GM19025 (cell line): ENCODE results near the gene MAP3K14.

ENCODE experiments used
- ATAC-seq: cut with Tn5 transposase; IDR thresholded peaks from one replicate; pipeline ENCODE4 v1.9.1; 2021; ENCODE audit warnings: mild to moderate bottlenecking, low read depth, moderate library complexity; ENCODE audit not compliant: unreplicated experiment

Gene MAP3K14

DNA sequence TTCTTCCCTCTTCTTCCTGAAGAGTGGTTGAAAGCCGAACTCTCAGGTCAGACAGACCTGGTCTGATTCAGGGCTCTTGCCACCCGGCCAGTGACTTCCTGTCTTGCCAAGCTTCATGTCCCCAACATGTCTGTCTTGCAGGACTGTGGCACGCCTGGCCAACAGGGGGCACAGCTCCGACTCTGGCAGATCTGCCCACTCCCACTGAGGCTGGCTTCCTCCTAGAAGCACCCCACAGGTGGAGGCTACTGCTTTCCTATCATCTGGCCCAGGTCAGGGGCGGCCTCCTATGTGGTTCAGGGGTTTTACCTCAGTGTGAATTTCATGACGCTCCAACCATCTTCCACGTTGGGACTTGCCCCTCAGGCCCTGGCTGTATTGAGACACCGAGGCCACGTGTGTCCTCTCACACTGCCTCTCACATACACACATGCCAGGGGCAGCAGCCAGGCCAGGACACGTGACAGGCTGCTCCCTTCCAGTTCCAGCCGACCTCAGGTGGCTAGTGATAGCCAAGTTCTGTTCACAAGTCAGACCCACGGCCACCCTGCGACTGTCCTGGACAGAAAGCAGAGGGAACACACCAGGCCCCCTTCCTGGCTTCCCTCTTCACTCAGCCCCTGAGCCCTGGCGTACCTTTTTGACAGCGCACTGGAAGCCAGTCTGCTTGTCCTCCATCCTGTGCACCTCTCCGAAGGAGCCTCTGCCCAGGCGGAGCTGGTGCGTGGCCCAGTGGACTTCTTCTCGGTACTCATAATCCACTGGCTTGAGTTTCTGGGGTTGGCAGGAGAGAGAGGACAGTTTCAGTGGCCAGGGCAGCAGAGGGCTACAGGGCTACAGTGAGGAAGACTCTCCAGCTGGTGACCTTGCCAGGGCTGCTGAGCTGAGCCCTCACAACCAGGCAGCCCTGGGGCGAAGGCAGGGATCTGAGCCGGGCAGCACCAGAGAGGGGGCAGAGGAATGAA is 32.4 kb downstream of the MAP3K14 start:
- no peak for ATAC-seq

DNA sequence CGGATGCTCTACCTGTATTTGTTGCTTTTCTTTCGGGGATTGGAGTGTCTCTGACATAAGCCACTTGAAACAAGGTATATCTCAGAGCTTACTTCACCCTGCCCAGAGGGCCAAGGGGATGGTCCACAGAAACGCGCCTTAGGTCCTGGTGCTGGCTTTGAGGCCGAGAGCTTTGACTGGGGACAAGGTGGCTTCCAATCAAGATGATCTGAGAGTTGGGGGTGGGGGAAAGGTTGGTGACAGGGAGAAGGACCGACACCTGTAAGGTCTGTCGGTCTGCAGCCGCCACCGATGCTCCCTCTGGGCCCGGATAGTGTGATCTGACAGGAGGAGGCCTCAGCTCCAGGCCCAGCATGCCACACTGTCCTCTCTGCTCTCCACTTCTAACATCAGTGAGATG is 33.1 kb downstream of the MAP3K14 start:
- no peak for ATAC-seq

DNA sequence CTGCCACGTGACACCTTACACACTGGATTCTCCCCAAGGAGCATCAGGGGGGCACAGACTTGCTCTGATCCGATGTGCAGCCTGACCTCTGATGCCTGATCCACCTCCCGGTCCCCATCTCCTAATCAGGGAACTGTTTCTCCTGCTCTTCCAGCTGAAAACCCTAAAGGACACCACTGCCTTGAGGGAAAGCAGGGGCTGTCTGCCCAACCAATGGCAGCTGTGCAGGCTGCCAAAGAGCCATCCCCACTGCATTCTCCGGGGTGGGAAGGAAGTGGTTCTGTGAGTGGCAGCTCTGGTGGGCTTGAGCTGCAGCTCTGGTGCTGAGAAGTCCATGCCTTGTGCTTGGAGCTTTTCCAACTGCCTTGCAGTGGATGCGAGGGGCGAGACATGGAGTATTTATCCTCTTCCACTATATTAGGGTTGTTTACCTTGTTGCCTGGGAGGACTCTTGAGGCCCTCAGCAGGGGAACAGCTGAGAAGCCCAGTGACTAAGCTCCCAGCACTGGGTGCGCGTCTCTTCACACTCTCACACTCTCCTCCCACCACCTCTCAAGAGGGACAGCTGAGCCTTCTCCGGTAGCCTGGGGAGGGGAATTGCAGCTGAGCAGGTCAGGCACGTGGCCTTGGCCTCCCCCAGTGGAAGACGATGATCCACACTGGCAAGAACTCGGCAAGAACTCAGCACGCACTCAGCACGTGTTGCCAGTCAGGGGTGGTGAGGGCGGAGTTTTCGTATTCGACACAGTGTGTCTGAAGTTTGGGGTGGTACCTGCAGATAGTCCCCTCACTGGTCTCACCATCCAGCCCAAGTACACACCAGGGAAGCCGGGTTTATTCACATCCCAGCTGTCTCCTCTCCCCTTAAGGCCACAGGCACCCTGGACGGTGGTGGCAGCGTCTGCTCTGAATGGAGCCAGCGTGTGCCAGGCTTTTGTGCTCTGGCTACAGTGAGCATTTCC is 33.9 kb downstream of the MAP3K14 start:
- ATAC-seq: no peak

DNA sequence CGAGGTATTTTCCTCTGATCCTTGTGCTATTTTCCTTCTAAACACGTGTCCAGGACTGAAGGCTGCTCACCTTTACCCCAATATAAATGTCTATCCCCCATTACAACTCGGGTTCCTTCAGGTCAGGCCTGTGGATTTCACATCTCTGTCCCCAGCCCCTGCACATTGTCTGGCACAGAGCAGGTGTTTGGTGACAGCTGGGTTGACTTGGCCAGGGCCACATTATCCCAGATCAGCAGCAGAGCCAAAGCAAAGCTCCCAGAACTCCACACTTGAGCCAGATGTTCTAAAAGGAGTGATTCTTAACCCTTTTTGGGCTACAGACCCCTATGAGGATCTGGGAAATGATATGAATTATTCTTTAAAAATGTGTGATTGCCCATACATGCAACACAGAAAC is 36.9 kb downstream of the MAP3K14 start:
- no peak for ATAC-seq

DNA sequence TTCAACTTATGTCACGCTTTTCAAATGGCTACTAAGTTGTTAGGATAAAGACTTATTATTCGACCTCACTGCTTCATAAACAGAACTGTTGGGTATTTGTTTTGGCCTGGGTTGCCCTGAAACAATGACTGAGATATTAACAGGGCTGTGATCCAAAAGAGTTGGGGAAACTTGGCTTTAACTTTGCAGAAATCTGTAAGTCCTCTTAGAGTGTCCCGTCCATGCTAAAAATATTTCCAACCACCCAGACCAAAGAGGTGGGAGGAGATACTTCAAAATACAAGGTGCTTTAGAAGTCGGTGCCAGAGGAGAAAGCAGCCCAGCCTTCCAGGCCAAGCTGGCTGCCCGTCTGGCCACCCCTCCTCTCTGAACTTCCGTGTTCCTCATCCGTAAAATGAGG is 38.8 kb downstream of the MAP3K14 start:
- no peak for ATAC-seq

DNA sequence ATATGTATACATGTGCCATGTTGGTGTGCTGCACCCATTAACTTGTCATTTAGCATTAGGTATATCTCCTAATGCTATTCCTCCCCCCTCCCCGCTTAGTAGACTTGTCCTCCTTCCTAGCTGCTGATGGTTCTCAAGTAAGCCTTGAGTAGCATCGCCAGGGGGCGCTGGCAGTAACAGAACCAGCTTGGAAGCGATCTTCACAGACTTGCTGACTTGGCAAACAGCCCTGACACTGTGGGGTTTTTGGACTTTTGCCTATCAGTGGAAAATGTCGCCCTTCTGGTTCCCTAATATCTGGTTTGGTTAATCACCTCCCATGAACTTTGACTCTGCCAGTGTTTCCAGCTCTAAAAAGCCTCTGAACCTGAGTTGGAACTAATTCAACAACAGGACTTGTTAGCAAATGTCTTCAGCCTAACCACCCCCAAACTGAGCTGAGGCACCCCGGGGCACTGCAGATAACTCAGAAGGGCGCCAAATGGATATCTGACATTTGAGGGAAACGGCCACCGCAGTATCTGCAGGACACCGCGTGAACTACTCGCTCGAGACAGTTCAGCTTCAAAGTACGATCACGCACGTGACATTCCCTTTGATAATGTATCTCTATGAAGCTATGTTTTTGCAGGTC is 39.5 kb downstream of the MAP3K14 start:
- peak; percentile 48 for ATAC-seq

DNA sequence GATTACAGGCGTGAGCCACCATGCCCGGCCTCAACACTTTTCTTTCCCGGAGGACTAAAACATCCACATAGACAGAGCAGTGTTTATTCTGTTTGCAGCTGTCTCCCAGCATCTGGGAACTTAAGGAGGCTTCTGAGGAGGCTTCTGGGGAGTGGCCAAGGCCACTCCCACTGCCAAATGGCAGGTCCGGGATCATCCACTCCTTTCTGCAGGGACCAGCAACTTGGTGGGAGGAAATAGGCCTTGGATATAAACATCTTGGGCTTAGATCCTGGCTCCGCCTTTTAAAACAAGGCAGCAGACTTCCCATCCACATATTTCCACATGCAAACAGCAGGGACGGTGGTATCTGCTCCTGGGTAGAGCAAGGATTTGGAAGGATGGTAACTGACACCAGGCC is 40.8 kb downstream of the MAP3K14 start:
- ATAC-seq: no peak

DNA sequence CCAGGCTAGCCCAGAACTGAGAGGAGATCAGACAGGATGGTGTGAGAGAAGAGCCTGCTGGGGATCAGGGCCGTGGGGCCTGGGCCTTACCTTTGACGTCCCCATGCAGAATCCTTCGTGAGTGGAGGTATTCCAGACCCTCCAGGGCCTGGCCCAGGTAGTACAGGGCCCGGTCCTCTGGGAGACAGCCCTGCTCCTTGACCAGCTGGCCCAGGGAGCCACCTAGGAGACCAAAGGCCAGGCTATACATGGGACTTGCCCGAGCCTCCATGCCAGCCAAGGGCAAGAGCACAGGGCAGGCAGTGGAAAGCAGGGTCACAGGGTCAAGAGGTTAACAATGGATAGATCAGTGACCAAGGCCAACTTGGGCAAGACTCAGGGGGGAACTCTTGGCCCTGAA is 42.8 kb downstream of the MAP3K14 start:
- no peak for ATAC-seq

DNA sequence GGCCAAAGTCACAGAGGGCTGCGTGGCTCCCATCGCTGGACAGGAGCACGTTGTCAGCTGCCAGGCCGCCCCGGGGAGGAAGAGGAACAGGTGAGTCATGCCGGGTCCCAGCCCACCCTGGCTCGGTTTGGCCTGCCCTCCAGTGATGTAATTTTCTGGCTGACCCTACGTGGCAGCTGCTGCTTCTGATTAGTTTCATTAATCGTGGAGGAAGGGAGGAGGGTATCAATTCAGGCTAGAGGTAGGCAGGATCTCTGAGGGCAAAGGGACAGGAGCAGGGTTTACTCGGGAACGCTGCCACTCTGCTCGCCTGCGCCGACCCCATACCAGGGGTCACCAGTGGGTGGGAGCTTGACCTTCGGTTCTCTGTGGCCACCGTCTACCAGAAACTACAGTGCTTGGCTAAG is 43.3 kb downstream of the MAP3K14 start:
- no peak for ATAC-seq

DNA sequence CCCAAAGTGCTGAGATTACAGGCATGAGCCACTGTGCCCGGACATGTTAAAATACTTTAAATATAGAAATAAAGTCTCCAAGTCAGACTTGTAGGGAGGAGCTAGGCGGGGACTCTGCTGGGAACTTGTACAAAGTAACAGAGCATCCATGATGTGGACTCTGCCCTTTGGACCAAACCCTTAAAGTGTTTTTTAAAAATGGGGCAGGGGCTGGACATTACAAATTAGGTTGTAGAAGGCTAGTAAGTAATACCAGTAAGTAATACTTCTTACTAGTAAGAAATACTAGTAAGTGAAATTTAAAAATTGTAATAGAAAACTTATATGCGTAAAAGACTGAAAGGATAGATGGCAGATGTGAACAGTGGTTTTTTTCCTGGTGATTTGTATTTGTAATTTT is 45.2 kb downstream of the MAP3K14 start:
- no peak for ATAC-seq

DNA sequence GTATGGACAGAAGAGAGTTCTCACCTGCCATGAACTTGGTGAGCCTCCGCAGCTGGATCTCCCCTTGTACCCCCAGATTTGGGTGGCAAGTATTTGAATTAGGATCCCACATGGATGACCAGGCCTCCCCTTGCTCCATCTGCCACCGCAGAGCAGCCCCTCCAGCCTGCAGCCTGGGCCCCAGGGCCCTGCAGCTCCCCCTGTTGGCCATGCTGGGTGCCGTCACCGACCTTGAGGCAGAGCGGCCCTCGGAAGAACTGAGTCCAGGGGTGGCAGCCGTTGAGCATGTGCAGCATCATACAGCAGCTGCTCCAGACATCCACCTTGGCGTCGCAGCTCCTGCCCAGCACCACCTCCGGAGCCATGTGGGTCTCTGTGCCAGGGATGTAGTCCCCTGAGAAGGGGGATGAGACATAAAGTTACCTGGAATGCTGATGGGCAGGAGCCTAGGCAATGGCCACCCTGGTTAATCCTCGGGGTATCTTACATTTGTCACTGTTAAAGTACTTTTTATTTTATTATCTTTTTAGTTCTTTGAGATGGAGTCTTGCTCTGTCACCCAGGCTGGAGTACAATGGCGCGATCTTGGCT is 45.9 kb downstream of the MAP3K14 start:
- ATAC-seq: no peak

DNA sequence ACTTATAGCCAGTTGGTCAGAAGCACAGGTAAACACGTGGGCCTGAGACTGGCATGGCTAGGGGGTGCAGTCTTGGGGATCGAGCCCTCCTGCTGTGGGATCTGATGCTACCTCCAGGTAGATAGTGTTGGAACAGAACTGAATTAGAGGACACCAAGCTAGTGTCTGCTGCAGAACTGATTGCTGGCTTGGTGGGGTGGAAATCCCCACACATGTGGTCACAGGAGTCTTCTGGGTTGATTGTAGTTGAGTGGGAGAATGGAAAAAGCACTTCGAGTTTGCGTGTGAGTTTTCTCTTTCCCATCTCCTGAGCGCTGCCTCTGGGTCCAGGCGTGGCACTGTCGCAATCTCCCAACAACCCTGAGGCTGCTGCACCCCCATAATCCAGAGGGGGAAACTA is 46.9 kb downstream of the MAP3K14 start:
- no peak for ATAC-seq

DNA sequence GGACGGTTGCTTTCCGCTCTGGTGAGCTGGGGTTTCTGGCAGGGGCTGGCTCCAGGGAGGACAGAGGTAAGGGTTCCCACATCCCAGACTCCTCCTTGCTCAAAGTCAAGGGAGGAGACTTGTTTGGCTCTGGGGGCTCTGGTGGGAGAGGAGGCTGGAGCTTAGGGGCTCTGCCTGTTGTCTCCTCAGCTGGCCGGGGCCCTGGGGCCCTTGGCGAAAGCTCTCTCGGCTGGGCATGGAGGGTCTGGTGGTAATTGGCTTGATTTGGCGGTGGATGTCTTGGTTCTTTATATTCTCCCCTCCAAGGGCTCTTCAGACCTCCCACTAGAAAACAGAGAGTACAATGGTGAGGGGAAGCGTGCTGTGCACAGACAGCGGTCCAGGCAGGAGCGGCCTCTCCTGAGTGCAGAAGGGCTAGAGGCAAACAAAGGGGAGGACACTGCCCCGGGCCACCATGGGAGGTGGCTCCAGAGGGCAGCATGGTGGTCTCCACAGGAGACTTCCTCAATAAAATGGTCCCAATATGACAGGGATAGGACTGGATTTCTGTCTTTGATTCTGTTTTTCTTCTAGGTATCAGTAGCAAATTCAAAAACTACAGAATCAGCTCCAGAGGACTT is 49.3 kb downstream of the MAP3K14 start:
- no peak for ATAC-seq

DNA sequence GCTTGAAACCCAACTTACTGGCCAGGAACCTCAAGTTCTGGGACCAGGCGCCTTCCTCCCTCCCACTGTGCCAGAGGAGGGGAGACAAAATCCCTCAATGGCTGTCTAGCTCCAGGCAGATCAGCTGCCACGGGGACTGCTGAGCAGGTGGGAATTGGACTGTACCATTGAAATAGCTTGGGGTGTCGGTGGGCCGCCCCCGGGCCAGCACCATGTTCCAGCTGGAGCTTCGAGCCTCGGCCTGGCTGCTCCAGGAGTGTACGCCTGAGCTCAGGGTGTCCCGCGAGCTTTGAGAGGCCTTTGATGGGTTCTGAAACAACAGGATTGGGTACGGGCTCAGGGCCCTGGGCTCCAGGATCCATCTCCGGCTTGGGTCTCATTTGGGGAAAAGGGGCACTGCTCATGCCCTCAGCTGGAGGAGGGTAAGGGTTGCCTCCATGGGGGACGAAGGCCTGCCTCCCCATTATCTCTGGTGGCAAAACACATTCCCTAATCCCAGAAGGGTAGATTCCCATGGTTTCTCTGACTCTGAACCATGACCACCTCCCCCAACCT is 50.4 kb downstream of the MAP3K14 start:
- ATAC-seq: no peak

DNA sequence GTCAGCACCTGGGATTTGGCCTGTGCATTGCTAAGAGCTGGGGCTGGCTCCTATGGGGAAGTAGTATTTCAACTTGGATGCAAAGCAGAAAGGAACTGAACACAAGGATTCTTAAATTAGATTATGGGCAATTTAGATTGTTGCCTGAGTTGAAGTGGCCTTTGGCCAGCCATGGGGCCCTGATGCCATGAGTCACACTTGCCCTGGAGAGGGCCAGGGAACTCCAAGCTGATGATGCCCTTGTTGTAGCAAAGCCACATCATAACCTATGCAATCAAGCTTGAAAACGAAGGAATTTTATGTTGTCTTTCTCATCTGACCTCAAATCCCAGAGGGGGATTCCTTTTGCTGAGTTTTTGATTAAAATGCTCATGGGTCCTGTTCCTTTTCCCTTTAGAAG is 51.0 kb downstream of the MAP3K14 start:
- ATAC-seq: no peak

DNA sequence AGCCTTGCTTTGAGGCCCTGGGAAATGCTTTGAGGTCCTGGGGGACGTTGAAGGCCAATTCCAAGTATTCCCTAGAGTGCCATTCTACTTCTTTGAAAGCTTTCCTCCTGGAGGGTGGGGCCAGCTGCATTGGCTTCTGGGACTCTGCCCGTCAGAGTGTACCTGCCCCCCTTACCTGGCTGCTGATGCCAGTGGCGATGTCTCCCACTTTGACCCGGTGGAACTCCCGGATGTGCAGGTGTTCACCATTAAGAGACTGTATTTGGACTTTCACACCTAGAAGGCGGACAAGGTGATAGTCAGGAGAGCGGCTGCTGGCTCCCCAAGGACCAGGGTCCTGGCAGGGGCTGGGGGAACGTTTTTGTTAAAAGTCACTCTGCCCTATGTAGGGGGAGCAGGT is 51.8 kb downstream of the MAP3K14 start:
- ATAC-seq: no peak

DNA sequence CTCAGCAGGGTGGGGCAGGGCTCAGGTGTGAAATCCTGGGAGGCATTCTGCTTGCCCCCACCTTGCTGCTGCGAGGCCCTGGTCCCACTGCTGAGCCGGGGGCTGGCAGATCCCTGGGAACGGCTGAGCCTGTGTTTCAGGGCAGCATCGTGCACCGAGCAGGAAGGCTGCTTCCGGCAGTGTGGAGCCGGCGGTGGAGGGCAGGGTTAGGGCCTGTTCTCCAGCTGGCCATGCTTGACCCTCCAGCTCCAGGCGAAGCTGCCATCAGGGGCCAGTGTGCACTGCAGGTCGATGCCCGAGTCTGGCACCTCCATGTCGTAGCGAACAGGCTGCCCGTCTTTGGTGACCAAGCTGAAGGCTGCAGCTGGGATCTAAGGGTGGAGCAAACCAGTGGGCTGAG is 52.4 kb downstream of the MAP3K14 start:
- ATAC-seq: no peak

DNA sequence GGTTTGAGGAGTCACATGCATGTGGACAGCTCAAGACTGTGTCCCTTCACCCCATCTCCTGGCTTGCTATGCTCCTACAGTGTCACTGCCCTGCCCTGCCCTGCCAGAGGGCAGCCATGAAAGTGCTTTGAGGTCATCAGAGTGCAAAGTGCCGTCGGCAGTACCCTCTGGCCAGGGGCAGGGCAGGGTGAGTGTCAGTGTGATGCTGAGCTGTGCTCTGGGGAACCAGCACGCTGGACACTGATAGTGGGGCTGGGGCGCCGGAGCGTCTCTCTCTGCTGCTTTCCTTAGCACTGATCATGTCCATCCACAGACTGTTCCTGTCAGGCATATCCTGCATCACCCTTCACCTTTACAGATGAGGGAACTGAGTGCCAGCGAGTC is 53.4 kb downstream of the MAP3K14 start:
- ATAC-seq: no peak

DNA sequence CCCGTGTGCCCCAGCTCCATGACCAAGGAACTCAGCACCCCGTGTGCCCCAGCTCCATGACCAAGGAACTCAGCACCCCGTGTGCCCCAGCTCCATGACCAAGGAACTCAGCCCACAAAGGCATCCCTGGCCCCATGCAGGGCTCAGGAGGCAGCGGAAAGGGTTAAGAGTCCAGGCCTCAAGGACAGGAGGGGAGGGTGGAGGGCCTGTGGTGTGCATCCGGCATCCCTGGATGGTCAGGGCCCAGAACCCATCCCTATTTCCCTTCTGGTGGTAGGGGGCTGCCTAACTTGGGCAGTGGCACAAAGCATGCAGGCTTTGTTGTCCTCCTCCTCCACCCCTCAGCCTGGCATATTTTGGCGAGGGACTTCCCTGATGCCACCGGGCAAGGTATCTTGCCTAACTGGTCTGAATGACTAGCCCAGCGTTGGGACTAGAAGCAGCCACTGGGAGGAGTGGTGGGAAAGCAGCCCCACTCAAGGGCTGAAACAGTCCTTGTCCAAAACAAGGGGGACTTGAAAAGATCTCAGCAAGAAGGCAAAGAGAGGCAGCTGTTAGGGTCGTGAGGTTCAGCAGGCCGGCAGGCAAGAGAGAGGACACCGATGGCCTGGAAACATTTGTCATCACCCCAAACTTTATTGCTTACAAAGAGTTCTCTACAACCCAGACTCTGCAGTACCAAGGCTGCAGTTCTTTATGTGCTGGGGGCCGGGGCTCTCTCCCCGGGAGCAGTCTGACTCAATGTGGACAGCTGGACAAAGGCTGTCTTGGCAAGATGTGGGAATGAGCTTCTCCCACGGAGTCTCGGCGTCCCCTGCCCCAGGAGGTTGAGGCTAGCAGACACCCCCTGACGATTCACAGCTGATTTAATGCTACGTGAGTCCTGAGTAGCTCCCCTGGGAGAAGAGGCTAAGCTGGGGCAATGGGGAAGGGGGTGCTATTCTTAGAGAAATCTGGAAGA is 54.0 kb downstream of the MAP3K14 start:
- ATAC-seq: no peak
